GM12891 (cell line): ENCODE results near the gene CETN2.

Experiments used
- POLR2A ChIP-seq: IDR thresholded peaks from 2 replicates; pipeline ENCODE4 v1.6.1; 2011; ENCODE audit warnings: low read depth, low read length, control low read depth
- POLR2AphosphoS5 ChIP-seq: IDR thresholded peaks from 2 replicates; pipeline ENCODE4 v1.6.1; 2011; ENCODE audit warnings: low read depth, low read length, control low read depth
- POU2F2 ChIP-seq: IDR thresholded peaks from 2 replicates; pipeline ENCODE4 v1.6.1; 2011; ENCODE audit warnings: low read depth, mild to moderate bottlenecking, control low read depth, low read length, moderate library complexity
- SPI1 ChIP-seq: IDR thresholded peaks from 2 replicates; pipeline ENCODE4 v1.6.1; 2011; ENCODE audit warnings: low read depth, low read length, control low read depth
- TAF1 ChIP-seq: IDR thresholded peaks from 2 replicates; pipeline ENCODE4 v1.6.1; 2011; ENCODE audit warnings: low read depth, low read length, control low read depth

DNA sequence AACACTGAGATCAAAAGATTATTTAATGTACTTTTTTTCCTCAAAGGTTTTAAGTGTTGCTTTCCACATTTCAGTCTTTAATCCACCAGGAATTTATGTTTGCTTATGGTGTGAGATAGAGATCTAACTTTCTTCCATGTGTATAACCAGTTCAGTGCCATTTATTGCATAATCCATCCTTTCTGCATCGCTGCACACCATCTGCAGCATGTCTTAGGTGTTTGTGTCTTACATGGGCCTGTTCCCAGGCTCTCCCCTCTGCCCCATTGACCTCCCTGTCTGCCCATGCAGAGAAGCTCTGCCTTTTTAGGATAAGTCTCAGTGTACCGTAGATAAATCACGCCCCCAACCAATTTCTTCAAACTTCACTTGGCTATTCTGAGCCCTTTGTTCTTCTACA is 30.6 kb upstream of the CETN2 start:
- TF ChIP-seq TAF1 (no peak), POLR2A (no peak), POLR2AphosphoS5 (no peak), SPI1 (no peak), POU2F2 (no peak)
